PC-3 (cell line): ENCODE measurements around the gene MAP2K7. TPM values are rescaled to one million over a fixed set of nuclear protein-coding genes. Genes with fewer than 3 reads are reported as not detected.

ENCODE experiments used
- ATAC-seq: fragments of 200-7000 bp; cut with Tn5 transposase; 2 replicates; pipeline ENCODE4 v1.9.1; 2020; ENCODE audit warnings: mild to moderate bottlenecking, moderate library complexity
- BruUV-seq: library from RNA; stranded (reverse); fragments of 400-500 nt; replicated peaks from 2 replicates; lab custom pipeline; 2021; lab: Mats Ljungman, UMichigan
- CTCF ChIA-PET: fragments of 300-600 bp; sonication (Branson Sonifier 250); formaldehyde crosslinking; loops from one replicate; lab custom pipeline; 2022; ENCODE audit warnings: antibody characterized with exemption; lab: Charles Lee
- POLR2A ChIA-PET: fragments of 300-600 bp; sonication (Branson Sonifier 250); formaldehyde crosslinking; loops from one replicate; lab custom pipeline; 2022; ENCODE audit warnings: antibody characterized with exemption; ENCODE audit not compliant: unreplicated experiment; lab: Charles Lee
- DNase-seq: peaks from one replicate; pipeline ENCODE4 v3.0.0-alpha.2; 2015
- H2AFZ ChIP-seq: fragments of 300-600 bp; sonication (generic); 2 replicates; pipeline ENCODE4 v1.6.0; 2016; ENCODE audit warnings: antibody characterized with exemption, low read length
- H3F3A ChIP-seq: fragments of 300-600 bp; sonication (generic); one replicate; pipeline ENCODE4 v1.6.0; 2017; ENCODE audit warnings: antibody characterized with exemption, low read length, control low read depth, mild to moderate bottlenecking; ENCODE audit not compliant: unreplicated experiment
- H3K27ac ChIP-seq: fragments of 300-600 bp; sonication (generic); 2 replicates; pipeline ENCODE4 v1.5.1; 2016; ENCODE audit warnings: mild to moderate bottlenecking, low read length
- H3K27me3 ChIP-seq: fragments of 300-600 bp; sonication (generic); 2 replicates; pipeline ENCODE4 v1.6.1; 2016; ENCODE audit warnings: low read length, mixed read lengths
- H3K36me3 ChIP-seq: fragments of 300-600 bp; sonication (generic); 2 replicates; pipeline ENCODE4 v1.6.1; 2016; ENCODE audit warnings: low read depth, mixed run types, low read length, mixed read lengths
- H3K4me1 ChIP-seq: fragments of 300-600 bp; sonication (generic); 2 replicates; pipeline ENCODE4 v1.5.1; 2016; ENCODE audit warnings: low read length; ENCODE audit not compliant: insufficient read depth
- H3K4me2 ChIP-seq: fragments of 300-600 bp; sonication (generic); 2 replicates; pipeline ENCODE4 v1.6.0; 2016; ENCODE audit warnings: low read length
- H3K4me3 ChIP-seq: fragments of 300-600 bp; sonication (generic); 2 replicates; pipeline ENCODE4 v1.5.1; 2016; ENCODE audit warnings: mild to moderate bottlenecking, low read length, mixed read lengths
- H3K79me2 ChIP-seq: fragments of 300-600 bp; sonication (generic); 2 replicates; pipeline ENCODE4 v1.6.1; 2017; ENCODE audit warnings: low read length, mixed read lengths
- H3K9ac ChIP-seq: fragments of 300-600 bp; sonication (generic); 2 replicates; pipeline ENCODE4 v1.6.0; 2016; ENCODE audit warnings: mild to moderate bottlenecking, low read length
- H3K9me2 ChIP-seq: fragments of 300-600 bp; sonication (generic); replicated peaks from 2 replicates; pipeline ENCODE4 v1.6.1; 2016; ENCODE audit warnings: mixed run types, low read length, mixed read lengths
- H3K9me3 ChIP-seq: fragments of 300-600 bp; sonication (generic); 2 replicates; pipeline ENCODE4 v1.6.1; 2016; ENCODE audit warnings: low read length, mixed read lengths
- H4K20me1 ChIP-seq: fragments of 300-600 bp; sonication (generic); 2 replicates; pipeline ENCODE4 v1.6.1; 2016; ENCODE audit warnings: low read length, mixed read lengths
- EZH2 ChIP-seq: fragments of 300-600 bp; sonication (generic); IDR thresholded peaks from one replicate; pipeline ENCODE4 v1.6.1; 2017; ENCODE audit warnings: antibody characterized with exemption, mild to moderate bottlenecking, low read length; ENCODE audit not compliant: unreplicated experiment
- EZH2phosphoT487 ChIP-seq: fragments of 300-600 bp; sonication (generic); IDR thresholded peaks from 2 replicates; pipeline ENCODE4 v1.6.1; 2018; ENCODE audit warnings: mild to moderate bottlenecking, antibody characterized with exemption, low read length, borderline replicate concordance
- intact Hi-C: fragments of 100-400 bp; cut with micrococcal nuclease; formaldehyde crosslinking; loops from 2 replicates; pipeline ENCODE4 v1.9.0; 2023
- total RNA-seq: library from RNA; depleted of rRNA; stranded (reverse); fragments of >200 nt; gene quantifications from 2 replicates; pipeline ENCODE4 v1.2.3, GENCODE V29; 2014
- TF ChIP-seq, protein P1 (sequence below): fragments of 300-600 bp; sonication (generic); conservative IDR thresholded peaks from 2 replicates; pipeline ENCODE4 v1.5.1; 2017; ENCODE audit warnings: antibody characterized with exemption, low read depth, mild to moderate bottlenecking, low read length

Gene MAP2K7
- total RNA-seq, 1 experiment from 2014 or later: 39.3 TPM

- Histone ChIP-seq H3K4me2 (no peak overlapping the region), H3K79me2 (peaks cover 6% of the 10 kb centered on the region), H2AFZ (no peak overlapping the region), H4K20me1 (no peaks in the 10 kb centered on the region), H3K9me2 (no peaks in the 10 kb centered on the region), H3K4me3 (no peak overlapping the region), H3K4me1 (peaks cover 7% of the 10 kb centered on the region), H3K27me3 (no peaks in the 10 kb centered on the region), H3K9me3 (no peaks in the 10 kb centered on the region), H3F3A (no peaks in the 10 kb centered on the region), H3K9ac (no peak overlapping the region), H3K27ac (no peak overlapping the region), H3K36me3 (no peaks in the 10 kb centered on the region)
- ATAC-seq (no peak), DNase-seq (no peak)
- TF ChIP-seq EZH2phosphoT487: no peak
- no peak for TF ChIP-seq EZH2
- TF ChIP-seq, protein P1, sequence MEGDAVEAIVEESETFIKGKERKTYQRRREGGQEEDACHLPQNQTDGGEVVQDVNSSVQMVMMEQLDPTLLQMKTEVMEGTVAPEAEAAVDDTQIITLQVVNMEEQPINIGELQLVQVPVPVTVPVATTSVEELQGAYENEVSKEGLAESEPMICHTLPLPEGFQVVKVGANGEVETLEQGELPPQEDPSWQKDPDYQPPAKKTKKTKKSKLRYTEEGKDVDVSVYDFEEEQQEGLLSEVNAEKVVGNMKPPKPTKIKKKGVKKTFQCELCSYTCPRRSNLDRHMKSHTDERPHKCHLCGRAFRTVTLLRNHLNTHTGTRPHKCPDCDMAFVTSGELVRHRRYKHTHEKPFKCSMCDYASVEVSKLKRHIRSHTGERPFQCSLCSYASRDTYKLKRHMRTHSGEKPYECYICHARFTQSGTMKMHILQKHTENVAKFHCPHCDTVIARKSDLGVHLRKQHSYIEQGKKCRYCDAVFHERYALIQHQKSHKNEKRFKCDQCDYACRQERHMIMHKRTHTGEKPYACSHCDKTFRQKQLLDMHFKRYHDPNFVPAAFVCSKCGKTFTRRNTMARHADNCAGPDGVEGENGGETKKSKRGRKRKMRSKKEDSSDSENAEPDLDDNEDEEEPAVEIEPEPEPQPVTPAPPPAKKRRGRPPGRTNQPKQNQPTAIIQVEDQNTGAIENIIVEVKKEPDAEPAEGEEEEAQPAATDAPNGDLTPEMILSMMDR: no peak
- POLR2A ChIA-PET: no interaction called here
- no TSS peak for BruUV-seq
- intact Hi-C loops: no loop called here
- CTCF ChIA-PET: interaction anchor here (0.6 kb wide), 1 partner anchor 499 kb away, joined by 3 read pairs; no protein-coding TSS in a partner anchor
Measured at GRCh38 chr19:7883796-7884570, 19.7 kb upstream of the MAP2K7 start.

GRCh38 chr19:7885818-7886217 is 17.9 kb upstream of the MAP2K7 start:
- ChIA-PET POLR2A (interaction anchor here (0.5 kb wide), 1 partner anchor 16 kb away, joined by 3 read pairs; no protein-coding TSS in a partner anchor), CTCF (no interaction called here)
- Histone ChIP-seq H3K9ac (no peak overlapping the region), H3K27me3 (no peaks in the 10 kb centered on the region), H3K79me2 (peaks cover 24% of the 10 kb centered on the region), H3K4me1 (peaks cover 14% of the 10 kb centered on the region), H3K9me2 (no peaks in the 10 kb centered on the region), H3K4me2 (no peak overlapping the region), H2AFZ (no peak overlapping the region), H3K4me3 (no peak overlapping the region), H4K20me1 (no peaks in the 10 kb centered on the region), H3K27ac (no peak overlapping the region), H3K36me3 (no peaks in the 10 kb centered on the region), H3K9me3 (no peaks in the 10 kb centered on the region), H3F3A (no peaks in the 10 kb centered on the region)
- TF ChIP-seq EZH2 (no peak), EZH2phosphoT487 (no peak)
- TF ChIP-seq, protein P1: no peak
- ATAC-seq (no peak), DNase-seq (no peak)
- intact Hi-C loops: no loop called here
- no TSS peak for BruUV-seq
